ENCODE data around the gene GADL1. TPM values are rescaled to one million over a fixed set of nuclear protein-coding genes. Genes with fewer than 3 reads are reported as not detected.

Gene GADL1
- polyA plus RNA-seq, 3 donors, result not detected

GRCh38 chr3:30933478-30934207 is 39.2 kb upstream of the GADL1 start:
- no peaks in the 10 kb centered on the region for H3K27me3 ChIP-seq (ENCODE audit: control insufficient read depth in 2 of 2, insufficient read depth in 2 of 2, low read length in 2 of 2)
- Mint-ChIP-seq H3K36me3 (no peaks in the 10 kb centered on the region), H3K27ac (no peak overlapping the region), H3K4me3 (peak overlapping the region in 1 of 2 donors; percentile 35), H3K9me3 (peaks cover 0 to 2% (median 0%) of the 10 kb centered on the region in 7 donors), H3K4me1 (peaks cover 12% of the 10 kb centered on the region), H3K27me3 (ENCODE audit: low read depth in 3 of 3) (no peaks in the 10 kb centered on the region)
- no peaks in the 10 kb centered on the region for H3K36me3 ChIP-seq (replicated peaks in 1 of 2; ENCODE audit: control insufficient read depth in 1 of 2, insufficient read depth in 2 of 2, low read length in 2 of 2)
- H3K27ac ChIP-seq (ENCODE audit: low read depth in 1 of 2, low read length in 2 of 2), result no peak overlapping the region
- no peak overlapping the region for H3K4me3 ChIP-seq (replicated peaks in 1 of 3; ENCODE audit: low read depth in 2 of 3, low read length in 3 of 3)
- no peaks in the 10 kb centered on the region for H3K4me1 ChIP-seq (ENCODE audit: control insufficient read depth in 1 of 2, insufficient read depth in 2 of 2, low read length in 2 of 2)
- H3K9me3 ChIP-seq (replicated peaks in 1 of 2; ENCODE audit: control insufficient read depth in 1 of 2, insufficient read depth in 1 of 2, low read length in 2 of 2), result no peaks in the 10 kb centered on the region
- no peaks in the 10 kb centered on the region for H4K20me1 ChIP-seq (ENCODE audit: insufficient read depth, low read length)
- peak overlapping the region; percentile 11 for H2AFZ ChIP-seq (ENCODE audit: insufficient read depth, low read depth, low read length, poor library complexity, severe bottlenecking)
- DNase-seq, result no peak
- H3K4me2 ChIP-seq (replicated peaks; ENCODE audit: extremely low read depth, low read length, poor library complexity, severe bottlenecking), result no peak overlapping the region
- no CpG with 5 or more reads among the region's 5 CpGs for WGBS (ENCODE audit: insufficient coverage)
- H3K79me2 ChIP-seq (ENCODE audit: insufficient read depth, low read length), result no peaks in the 10 kb centered on the region
- no peak for TF ChIP-seq CTCF (IDR thresholded peaks at IDR 0.05)
- no peak overlapping the region for H3K9ac ChIP-seq (ENCODE audit: insufficient read depth, low read length, poor library complexity, severe bottlenecking)
- intact Hi-C loops (cut with micrococcal nuclease), result no loop called here

GRCh38 chr3:30932513-30933098 is 38.1 kb upstream of the GADL1 start:
- no peaks in the 10 kb centered on the region for H3K27me3 ChIP-seq (ENCODE audit: control insufficient read depth in 2 of 2, insufficient read depth in 2 of 2, low read length in 2 of 2)
- no peak overlapping the region for H3K4me3 ChIP-seq (replicated peaks in 1 of 3; ENCODE audit: low read depth in 2 of 3, low read length in 3 of 3)
- intact Hi-C loops (cut with micrococcal nuclease), result no loop called here
- H3K4me2 ChIP-seq (replicated peaks; ENCODE audit: extremely low read depth, low read length, poor library complexity, severe bottlenecking), result no peak overlapping the region
- no peaks in the 10 kb centered on the region for H3K36me3 ChIP-seq (replicated peaks in 1 of 2; ENCODE audit: control insufficient read depth in 1 of 2, insufficient read depth in 2 of 2, low read length in 2 of 2)
- H3K27me3 Mint-ChIP-seq (ENCODE audit: low read depth in 3 of 3), result no peaks in the 10 kb centered on the region
- TF ChIP-seq CTCF (IDR thresholded peaks at IDR 0.05), result no peak
- H3K4me3 Mint-ChIP-seq, result no peak overlapping the region
- H3K4me1 ChIP-seq (ENCODE audit: control insufficient read depth in 1 of 2, insufficient read depth in 2 of 2, low read length in 2 of 2), result no peaks in the 10 kb centered on the region
- H3K36me3 Mint-ChIP-seq, result no peaks in the 10 kb centered on the region
- H4K20me1 ChIP-seq (ENCODE audit: insufficient read depth, low read length), result no peaks in the 10 kb centered on the region
- no peaks in the 10 kb centered on the region for H3K9me3 ChIP-seq (replicated peaks in 1 of 2; ENCODE audit: control insufficient read depth in 1 of 2, insufficient read depth in 1 of 2, low read length in 2 of 2)
- no CpG with 5 or more reads among the region's 2 CpGs for WGBS (ENCODE audit: insufficient coverage)
- no peak overlapping the region for H3K27ac Mint-ChIP-seq
- H3K4me1 Mint-ChIP-seq, result peaks cover 12% of the 10 kb centered on the region
- no peak for DNase-seq
- no peak overlapping the region for H3K9ac ChIP-seq (ENCODE audit: insufficient read depth, low read length, poor library complexity, severe bottlenecking)
- H3K79me2 ChIP-seq (ENCODE audit: insufficient read depth, low read length), result no peaks in the 10 kb centered on the region
- no peak overlapping the region for H2AFZ ChIP-seq (ENCODE audit: insufficient read depth, low read depth, low read length, poor library complexity, severe bottlenecking)
- H3K9me3 Mint-ChIP-seq, result peaks cover 0 to 5% (median 4%) of the 10 kb centered on the region in 7 donors
- no peak overlapping the region for H3K27ac ChIP-seq (ENCODE audit: low read depth in 1 of 2, low read length in 2 of 2)

All from CD14-positive monocyte (primary cell).